DMS153 (cell line): ENCODE data around the gene MTSS2.
"Not testable (repeated sequence)": the region's sequence is repeated elsewhere in the genome, so short reads cannot be mapped to it uniquely, and the experiment has no call there.

Source experiments
- DNase-seq: peaks from one replicate; lab custom pipeline; 2025; lab: John Stamatoyannopoulos, UW

The MTSS2 gene

DNA sequence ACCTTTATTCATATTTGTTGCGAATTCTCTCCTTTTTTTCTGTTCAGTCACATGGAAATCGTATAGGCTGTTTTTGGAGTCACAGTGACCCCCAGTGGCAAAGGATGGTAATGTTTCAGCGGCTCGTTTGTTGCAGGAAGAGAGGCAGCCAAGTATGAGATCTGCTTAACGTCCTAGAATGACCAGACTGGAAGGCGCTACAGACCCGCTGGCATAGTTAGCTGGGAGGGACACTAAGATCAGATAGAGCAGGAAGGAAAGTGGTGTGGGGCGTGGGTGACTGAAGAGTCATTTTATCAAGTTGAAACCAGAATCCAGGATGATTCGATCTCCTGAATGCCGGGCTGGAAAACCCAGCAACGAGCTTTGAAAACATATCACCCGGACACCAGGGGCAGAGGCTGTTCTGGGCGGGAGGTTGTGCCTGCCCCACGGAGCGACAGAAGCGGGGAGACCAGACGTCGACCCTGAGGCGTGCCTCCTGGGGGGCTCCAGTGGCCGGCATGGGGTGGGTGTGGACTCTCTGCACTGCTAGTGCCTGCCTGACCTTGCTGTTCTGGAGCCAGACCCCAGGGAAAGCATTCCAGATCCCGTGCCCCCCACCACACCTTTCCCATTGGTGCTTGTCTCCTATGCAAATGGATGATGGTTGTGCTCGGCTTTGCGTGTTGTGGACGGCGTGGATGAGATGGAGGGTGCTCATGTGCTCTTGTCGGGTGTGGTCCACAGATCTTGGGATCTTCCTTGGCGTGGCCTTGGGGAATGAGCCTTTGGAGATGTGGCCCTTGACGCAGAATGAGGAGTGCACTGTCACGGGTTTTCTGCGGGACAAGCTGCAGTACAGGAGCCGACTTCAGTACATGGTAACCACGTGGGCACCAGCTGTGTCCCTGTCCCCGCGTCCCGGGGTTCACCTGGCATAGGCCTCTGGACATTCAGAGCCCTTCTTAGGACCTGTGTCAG, 31.8 kb downstream of the MTSS2 start:
- DNase-seq, result peak; percentile 47

DNA sequence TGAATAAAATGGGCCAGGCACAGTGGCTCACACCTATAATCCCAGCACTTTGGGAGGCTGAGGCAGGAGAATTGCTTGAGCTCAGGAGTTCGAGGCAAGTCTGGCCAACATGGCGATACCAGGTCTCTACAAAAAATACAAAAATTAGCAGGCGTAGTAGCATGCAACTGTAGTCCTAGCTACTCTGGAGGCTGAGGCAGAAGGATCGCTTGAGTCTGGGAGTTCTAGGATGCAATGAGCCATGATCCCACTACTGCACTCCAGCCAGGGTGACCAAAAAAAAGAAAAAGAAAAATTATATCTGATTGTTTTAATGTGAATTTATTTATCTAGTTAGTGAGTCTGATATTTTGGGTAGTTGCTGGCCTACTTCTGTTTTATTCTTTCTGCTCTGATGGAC, 32.4 kb downstream of the MTSS2 start:
- no peak for DNase-seq

DNA sequence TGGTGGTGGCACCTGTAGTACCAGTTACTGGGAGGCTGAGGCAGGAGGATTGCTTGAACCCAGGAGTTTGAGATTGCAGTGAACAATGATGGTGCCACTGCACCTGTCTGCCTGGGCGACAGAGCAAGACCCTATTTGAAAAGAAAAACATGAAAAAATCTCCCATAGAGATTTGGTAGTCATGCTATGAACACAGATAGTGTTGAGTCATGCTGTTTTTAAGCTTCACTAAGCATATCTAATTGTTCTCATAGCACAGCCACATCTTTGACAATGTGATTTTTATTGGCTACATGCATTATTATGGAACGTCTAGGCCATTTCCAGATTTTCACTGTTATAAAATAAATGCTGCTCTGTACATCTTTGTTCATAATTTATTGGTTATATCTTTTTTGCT, 33.5 kb downstream of the MTSS2 start:
- no peak for DNase-seq

DNA sequence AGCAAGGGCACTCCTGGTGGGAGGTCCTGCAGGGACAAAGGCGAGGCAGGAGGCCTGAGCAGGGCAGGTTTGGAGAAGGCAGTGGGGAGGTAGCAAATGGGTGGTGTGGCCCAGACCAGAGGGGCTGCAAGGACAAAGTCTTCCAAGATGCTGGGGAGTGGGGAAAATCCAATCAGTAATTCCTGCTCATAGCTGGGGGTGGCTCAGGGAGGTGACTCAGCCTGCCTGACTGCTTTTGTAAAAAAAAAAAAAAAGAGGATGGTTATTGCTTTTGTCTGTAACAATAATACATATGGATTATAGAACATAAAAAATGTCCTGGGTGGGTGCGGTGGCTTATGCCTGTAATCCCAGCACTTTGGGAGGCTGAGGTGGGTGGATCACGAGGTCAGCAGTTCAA, 34.3 kb downstream of the MTSS2 start:
- DNase-seq, result no peak

DNA sequence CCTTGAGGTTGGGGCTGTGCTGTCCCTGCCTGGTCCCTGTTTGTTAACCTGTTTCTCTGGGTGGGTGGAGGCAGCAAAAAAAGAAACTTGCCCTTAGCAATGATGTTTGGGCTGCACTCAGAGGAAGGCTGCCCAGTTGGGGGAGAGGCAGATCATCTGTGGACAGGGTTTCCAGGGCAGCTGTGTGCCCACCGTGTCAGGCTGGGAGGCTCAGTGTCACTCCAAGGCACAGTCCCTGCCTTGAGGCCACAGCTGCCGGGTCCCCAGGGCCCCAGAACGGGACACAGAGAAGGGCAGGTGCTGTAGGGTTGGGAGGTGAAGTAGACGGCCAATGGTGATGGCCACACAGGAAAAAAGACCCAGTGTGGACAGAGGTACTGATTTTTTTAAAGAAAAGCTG, 35.6 kb downstream of the MTSS2 start:
- DNase-seq, result no peak

DNA sequence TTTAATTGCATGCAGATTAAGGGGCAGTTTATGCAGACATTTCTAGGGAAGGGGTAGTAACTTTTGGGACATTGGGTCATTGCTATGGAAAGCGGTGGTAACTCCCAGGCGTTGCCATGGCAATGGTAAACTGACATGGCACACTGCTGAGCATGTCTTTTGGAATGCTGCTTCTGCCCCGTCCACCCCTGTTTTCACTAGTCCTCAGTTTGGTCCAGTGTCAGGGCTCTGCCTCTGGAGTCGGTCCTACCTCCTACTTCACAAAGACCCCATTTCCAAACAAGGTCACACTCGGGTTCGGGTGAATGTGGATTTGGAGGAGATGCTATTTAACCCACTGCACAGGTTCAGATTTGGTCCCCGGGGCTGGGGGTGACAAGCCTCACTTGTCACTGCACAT, 36.6 kb downstream of the MTSS2 start:
- no peak for DNase-seq

DNA sequence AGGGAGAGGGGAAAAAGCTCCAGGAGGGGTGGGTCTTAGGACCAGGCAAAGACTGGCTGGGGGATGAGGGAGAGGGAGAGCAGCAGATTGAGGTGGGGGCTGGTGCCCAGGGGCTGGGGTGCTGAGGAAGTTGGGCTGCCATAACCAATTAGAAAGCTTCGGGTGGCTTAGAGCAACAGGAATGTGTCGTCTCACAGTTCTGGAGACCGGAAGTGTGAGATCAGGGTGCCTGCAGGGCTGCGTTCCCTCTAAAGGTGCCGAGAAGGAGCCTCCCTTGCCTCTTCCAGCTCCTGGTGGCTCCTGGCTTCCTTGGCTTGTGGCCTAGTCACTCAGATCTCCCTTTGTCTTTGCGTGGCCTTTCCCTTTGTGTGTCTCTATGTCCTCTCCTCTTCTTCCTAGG, 37.2 kb downstream of the MTSS2 start:
- no peak for DNase-seq

DNA sequence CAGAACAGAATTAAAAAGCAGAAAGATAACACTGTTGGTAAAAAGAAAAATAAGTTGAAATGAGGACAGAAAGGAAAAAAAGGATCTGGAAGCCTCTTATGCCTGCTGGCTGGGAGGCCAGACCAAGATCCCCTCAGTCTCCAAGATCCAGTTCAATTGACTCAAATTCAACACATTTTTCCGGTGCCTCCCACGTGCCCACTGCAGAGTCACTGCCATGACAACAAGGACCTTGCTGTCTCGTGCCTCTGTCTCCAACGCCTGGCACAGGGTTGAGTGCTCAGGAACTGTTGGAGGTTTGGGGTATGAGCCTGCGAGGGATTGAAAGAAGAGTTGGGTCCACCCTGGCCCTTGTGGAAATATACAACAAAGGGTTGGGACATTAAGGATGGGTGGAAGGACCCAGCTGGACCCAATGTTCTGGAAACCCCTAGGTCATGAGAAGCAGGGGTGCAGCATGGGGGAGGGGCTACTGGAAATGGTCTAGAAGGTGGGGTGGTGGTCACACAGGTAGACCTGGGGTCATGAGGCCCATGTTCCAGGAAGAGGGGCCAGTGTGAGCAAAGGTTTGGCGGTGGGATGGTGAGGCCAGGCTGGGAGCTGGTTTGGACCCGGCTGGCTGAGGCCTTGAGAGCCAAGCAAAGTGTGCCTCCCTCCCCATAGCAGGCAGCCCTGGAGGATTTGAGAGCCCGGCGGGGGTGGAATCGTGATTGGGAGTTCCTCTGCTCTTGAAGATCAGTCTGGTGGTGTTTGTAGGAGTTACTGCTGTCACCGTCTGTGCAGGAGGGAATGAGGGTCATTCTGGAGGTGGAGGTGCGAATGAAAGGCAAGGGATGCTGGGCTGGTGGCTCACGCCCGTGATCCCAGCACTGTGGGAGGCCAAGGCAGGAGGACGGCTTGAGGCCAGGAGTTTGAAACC, 38.2 kb downstream of the MTSS2 start:
- DNase-seq, result no peak

DNA sequence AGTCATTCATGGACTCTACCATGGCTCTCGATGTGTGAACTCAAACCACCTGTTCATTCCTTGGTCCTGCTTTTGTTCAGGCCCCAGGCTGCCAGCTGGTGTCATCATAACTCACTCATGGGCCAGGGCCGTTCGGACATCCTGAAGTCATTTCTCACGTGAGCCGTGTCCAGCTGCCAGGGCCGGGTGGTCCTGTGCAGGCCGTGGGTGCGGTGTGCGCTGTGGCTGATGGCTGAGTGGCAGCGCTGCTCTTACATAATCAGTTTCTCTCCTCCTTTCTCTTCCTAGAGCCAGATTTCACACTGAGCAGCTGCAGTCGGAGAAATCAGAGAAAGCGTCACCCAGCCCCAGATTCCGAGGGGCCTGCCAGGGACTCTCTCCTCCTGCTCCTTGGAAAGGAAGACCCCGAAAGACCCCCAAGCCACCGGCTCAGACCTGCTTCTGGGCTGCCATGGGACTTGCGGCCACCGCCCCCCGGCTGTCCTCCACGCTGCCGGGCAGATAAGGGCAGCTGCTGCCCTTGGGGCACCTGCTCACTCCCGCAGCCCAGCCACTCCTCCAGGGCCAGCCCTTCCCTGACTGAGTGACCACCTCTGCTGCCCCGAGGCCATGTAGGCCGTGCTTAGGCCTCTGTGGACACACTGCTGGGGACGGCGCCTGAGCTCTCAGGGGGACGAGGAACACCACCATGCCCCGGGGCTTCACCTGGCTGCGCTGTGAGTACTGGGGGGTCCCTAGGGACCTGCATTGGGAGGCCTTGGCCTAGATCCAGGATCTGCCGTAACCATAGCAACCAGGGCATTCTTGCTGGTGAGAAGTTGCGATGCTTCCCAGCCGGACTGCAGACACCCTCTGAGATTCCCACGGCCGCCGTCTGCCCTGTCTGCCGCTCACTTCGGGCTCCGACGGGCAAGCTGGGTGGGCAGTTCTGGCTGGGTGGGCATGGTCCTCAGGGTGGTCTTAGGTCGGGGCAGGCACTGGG, 39.3 kb downstream of the MTSS2 start, which contains the start of gene IL34:
IL34 (plus strand) TSS at position 300 of the 982 bp plus-strand sequence; CDS start at position 689, 389 bp downstream.
- no peak for DNase-seq

DNA sequence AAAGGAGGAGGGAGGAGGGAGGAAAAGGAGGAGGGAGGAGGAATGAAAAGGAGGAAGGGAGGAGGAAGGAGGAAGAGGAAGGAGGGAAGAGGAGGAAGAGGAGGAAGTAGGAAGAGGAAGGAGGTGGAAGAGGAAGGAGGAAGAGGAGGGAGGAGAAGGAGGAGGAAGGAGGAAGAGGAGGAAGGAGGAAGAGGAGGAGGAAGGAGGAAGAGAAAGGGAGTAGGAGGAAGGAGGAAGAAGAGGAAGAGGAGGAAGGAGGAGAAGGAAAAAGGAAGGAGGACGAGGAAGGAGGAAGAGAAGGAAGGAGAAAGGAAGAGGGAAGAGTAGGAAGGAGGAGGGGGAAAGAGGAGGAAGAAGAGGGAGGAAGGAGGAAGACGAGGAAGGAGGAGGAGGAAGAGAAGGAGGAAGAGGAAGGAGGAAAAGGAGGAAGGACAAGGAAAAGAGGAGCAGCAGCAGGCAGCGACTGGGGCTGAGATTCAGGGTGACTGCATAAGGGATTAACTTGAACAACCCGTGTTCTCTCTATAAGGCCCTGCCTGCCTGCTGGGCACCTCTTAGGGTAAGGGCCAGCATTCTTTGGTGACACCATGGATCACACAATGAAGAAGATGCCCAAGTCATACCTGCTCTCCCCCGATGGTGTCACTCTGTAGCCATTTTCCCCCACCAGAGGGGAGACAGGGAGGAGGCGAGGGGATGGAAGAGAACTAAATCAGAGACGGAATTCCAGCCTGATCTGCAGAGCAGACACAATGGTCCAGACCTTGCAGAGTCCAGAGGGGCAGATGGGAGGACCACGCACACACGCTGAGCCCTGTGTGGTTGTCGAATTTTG, 40.9 kb downstream of the MTSS2 start:
- DNase-seq, result no peak

DNA sequence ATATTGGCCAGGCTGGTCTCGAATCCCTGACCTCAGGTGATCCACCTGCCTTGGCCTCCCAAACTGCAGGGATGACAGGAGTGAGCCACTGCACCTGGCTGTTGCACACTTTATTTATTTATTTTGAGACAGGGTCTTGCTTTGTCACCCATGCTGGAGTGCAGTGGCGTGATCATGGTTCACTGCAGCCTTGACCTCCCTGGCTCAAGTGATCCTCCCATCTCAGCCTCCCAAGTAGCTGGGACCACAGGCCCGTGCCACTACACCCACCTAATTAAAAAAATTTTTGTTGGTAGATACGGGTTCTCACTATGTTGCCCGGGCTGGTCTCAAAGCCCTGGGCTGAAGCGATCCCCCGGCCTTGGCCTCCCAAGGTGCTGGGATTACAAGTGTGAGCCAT, 42.6 kb downstream of the MTSS2 start:
- DNase-seq, result not testable (repeated sequence)

DNA sequence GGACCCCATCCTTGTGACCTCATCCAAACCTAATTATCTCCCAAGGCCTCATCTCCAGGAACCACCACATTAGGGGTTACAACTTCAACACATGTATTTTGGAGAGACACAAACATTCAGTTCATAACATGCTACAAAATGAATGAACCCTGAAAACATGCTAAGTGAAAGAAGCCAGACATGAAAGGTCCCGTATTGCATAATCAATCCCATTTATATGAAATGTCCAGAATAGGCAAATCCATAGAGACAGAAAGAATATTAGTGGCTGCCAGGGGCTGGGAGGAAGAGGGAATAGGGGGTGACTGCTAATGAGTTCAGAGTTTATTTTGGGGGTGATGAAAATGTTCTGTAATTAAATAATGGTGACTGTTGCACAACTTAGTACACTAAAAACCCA, 43.2 kb downstream of the MTSS2 start:
- DNase-seq, result no peak

DNA sequence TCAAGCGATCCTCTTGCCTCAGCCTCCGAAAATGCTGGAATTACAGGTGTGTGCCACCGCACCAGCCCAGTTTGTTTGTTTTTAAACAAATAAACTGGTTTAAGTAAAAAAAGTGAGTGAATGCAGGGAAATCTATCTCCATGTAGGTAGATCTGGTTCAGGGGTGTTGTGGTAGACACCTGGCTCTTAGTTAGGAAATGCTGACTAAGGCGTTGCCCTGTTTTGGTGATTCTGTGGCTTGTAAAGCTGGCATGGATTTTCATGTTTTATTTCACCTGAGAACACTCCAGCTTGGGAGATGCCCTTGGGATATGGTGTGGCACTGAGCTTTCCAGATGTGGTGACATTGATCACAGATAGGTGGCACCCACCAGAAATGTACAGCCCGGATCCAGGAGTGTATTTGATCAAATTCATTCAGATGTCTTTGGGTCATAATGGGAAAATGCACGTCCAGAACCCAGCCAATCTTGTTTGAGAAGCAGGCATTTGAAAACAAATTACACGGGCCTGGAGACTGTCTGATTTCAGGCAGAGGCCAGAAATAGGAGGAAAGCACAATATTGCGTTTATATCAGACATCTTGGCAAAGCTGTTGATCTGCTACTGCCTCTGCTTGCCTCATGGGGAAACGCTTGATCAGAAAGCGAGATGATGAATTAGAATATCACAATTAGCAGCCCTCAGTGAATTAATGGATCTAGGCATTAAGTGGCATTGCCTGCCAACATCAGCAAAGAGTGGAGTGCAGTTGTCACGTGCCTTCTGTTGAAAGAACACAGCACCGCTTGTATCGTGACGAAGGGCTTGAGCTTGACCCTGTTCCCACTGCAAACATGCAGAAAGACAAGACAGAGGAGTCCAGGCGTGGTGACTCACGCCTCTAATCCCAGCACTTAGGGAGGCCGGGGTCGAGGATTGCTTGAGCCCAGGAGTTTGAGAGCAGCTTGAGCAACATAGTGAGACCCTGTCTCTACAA, 46.8 kb downstream of the MTSS2 start:
- no peak for DNase-seq
